IPS-20b (cell line): ENCODE data around the gene FASTK.

Source experiments
- H3K27ac ChIP-seq: one replicate; pipeline ENCODE4 v1.5.1; 2013; ENCODE audit warnings: low read length
- H3K27me3 ChIP-seq: 2 replicates; pipeline ENCODE4 v1.6.1; 2013; ENCODE audit warnings: mild to moderate bottlenecking, low read length, inconsistent platforms; ENCODE audit not compliant: insufficient read depth
- H3K36me3 ChIP-seq: 2 replicates; pipeline ENCODE4 v1.6.1; 2013; ENCODE audit warnings: low read depth, mild to moderate bottlenecking, inconsistent platforms, low read length, moderate library complexity; ENCODE audit not compliant: insufficient read depth
- H3K4me1 ChIP-seq: 2 replicates; pipeline ENCODE4 v1.6.1; 2013; ENCODE audit warnings: mild to moderate bottlenecking, control low read depth, inconsistent platforms, low read length, moderate library complexity; ENCODE audit not compliant: insufficient read depth
- H3K4me3 ChIP-seq: 2 replicates; pipeline ENCODE4 v1.5.1; 2013; ENCODE audit warnings: mild to moderate bottlenecking, low read length, inconsistent platforms
- H3K9ac ChIP-seq: 2 replicates; pipeline ENCODE4 v1.6.1; 2013; ENCODE audit warnings: low read depth, mild to moderate bottlenecking, inconsistent platforms, low read length, moderate library complexity
- H3K9me3 ChIP-seq: 2 replicates; pipeline ENCODE4 v1.6.1; 2013; ENCODE audit warnings: mild to moderate bottlenecking, low read depth, low read length, inconsistent platforms; ENCODE audit not compliant: insufficient read depth

The FASTK gene

DNA sequence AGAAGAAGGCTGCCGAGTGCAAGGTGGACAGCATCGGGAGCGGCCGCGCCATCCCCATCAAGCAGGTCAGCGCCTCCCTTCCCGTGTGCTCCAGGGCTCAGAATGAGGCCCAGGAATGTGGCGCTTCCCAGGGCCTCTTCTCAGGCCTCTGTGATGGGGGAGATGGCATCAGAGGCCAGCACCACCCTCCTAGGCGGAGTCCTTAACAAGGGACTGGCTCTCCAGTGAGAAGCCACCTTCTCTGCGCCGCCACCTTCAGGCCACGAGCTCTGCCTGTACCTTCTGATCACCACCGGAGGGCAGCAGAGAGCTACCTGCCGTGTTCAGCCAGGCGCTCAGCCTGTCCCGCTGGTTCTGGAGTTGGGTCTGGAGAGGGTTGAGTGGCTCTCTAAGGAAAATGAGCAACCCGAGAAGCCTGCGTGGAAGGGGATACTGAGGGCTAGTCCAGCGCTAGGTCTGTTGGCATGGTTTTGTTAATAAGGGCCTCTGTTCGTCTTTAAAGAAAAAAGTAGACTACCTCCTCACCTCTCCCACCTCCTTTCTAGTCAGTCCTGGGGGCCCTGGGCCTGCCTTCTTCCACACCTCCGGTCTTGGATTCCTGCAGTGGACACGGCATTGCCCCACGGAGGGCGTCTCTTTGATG, 43.3 kb upstream of the FASTK start:
- Histone ChIP-seq H3K9me3 (no peaks in the 10 kb centered on the region), H3K9ac (no peak overlapping the region), H3K4me3 (no peak overlapping the region), H3K36me3 (peaks cover 31% of the 10 kb centered on the region; the same call in 1 of the 2 replicates), H3K27me3 (peaks cover 24% of the 10 kb centered on the region), H3K4me1 (peaks cover 10% of the 10 kb centered on the region), H3K27ac (no peak overlapping the region)

DNA sequence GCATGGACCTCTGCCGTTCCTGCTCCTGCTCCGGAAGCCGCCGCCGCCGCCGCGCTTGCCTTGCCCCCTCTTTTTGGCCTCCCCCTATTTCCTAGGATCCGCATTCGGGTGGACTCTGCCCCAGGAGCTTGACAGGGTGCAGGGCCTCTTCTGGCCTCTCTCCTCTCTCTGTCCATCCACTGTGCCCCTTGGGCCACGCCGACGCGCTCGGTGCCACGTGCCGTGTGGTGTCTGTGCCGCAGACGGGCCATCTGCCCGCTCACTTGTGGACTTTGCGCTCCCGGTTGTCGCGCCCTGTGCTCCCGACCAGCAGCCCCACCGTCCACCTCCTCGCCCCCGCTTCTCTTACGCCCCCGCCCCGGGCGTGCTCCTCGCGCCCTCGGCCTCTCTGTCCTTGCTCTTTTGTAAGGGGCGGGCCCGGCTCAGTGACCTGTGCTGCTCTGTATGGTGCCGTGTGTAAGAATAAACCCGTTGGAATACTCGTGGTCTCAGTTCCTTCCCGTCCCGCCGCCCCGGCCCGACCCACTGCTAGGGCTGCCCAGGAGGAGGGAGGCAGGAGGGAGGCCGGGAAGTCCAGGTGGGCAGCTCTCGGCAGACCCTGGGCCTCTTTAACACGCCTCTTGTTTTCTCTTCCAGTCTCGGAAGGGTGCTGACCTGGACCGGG, 42.7 kb upstream of the FASTK start:
- H3K4me3 ChIP-seq, result no peak overlapping the region
- H3K36me3 ChIP-seq, result peaks cover 31% of the 10 kb centered on the region; the same call in 1 of the 2 replicates
- no peak overlapping the region for H3K27ac ChIP-seq
- peaks cover 24% of the 10 kb centered on the region for H3K27me3 ChIP-seq
- no peaks in the 10 kb centered on the region for H3K9me3 ChIP-seq
- H3K4me1 ChIP-seq, result peaks cover 10% of the 10 kb centered on the region
- H3K9ac ChIP-seq, result no peak overlapping the region

- H3K27ac ChIP-seq, result no peak overlapping the region
- H3K27me3 ChIP-seq, result peaks cover 24% of the 10 kb centered on the region
- H3K4me1 ChIP-seq, result peaks cover 10% of the 10 kb centered on the region
- H3K9me3 ChIP-seq, result no peaks in the 10 kb centered on the region
- H3K36me3 ChIP-seq, result peaks cover 30% of the 10 kb centered on the region; the same call in 1 of the 2 replicates
- no peak overlapping the region for H3K4me3 ChIP-seq
- no peak overlapping the region for H3K9ac ChIP-seq
Measured at GRCh38 chr7:151122796-151123157, 42.2 kb upstream of the FASTK start.

DNA sequence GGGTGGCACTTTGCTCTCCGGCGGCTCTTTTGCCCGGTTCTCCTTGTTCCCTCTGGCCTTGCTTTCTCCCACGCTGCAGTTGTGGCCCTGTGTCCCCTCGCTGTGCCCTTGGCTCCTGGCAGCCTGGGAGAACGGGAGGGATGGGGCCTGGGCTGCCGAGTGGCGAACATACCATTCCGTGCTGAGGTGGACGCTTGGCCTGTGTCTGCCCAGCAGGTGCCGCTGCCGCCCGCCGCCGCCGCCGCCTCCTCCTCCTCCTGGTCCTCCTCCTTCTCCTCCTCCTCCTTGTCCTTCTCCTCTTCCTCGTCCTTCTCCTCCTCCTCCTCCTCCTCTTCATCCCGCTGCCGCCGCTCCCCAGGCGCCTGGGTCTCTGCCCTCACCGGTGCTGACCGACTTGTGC, 41.7 kb upstream of the FASTK start:
- Histone ChIP-seq H3K4me1 (peaks cover 10% of the 10 kb centered on the region), H3K4me3 (no peak overlapping the region), H3K9ac (no peak overlapping the region), H3K27me3 (peaks cover 19% of the 10 kb centered on the region), H3K9me3 (no peaks in the 10 kb centered on the region), H3K27ac (no peak overlapping the region), H3K36me3 (peaks cover 30% of the 10 kb centered on the region; the same call in 1 of the 2 replicates)

DNA sequence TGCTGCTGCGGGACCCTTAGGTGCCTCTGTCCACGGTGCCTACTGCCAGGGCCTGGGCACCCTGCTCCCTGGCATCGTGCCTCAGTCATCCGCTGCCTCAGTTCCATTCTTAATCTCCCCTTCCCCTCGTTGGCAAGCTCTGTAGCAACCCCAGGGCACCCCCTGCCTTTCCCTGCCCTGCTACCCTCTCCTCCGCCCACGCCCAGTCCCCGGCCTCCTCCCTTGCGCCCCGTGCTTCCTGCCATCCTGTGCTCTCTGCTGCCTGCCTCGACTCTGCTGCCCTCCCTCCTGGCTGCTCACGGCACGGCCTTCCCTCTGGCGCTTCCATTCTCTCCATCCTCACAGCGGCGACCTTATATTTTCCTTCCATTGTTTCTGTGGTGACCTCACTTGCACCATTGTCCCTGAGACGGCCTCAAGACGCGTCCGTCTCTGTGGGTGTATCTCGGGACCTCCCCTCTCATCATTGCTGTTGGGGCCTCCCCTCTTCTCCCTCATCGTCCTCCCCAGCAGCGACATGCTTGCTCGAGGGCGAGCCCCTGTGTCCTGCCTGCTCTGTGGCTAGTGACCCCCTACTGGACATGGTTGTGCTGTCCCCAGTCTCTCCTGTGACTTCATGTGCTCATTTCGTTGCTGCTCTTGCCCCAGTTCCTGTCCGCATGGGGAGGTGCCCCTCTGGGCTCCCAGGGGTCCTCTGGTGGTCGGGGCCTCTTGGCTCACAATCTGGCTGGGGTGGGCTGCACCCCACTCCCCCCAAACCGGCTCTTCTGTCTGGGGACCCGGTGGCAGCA, 41.0 kb upstream of the FASTK start:
- peaks cover 8% of the 10 kb centered on the region for H3K4me1 ChIP-seq
- no peak overlapping the region for H3K4me3 ChIP-seq

GRCh38 chr7:151120896-151121295, 40.3 kb upstream of the FASTK start:
- H3K36me3 ChIP-seq, result peaks cover 30% of the 10 kb centered on the region; the same call in 1 of the 2 replicates
- H3K9me3 ChIP-seq, result no peaks in the 10 kb centered on the region
- H3K27me3 ChIP-seq, result peaks cover 18% of the 10 kb centered on the region

More for the DNA sequence above, 41.0 kb upstream of the FASTK start:
- Histone ChIP-seq H3K27me3 (peaks cover 12% of the 10 kb centered on the region), H3K36me3 (peaks cover 30% of the 10 kb centered on the region; the same call in 1 of the 2 replicates), H3K27ac (no peak overlapping the region), H3K9ac (no peak overlapping the region), H3K9me3 (no peaks in the 10 kb centered on the region)

DNA sequence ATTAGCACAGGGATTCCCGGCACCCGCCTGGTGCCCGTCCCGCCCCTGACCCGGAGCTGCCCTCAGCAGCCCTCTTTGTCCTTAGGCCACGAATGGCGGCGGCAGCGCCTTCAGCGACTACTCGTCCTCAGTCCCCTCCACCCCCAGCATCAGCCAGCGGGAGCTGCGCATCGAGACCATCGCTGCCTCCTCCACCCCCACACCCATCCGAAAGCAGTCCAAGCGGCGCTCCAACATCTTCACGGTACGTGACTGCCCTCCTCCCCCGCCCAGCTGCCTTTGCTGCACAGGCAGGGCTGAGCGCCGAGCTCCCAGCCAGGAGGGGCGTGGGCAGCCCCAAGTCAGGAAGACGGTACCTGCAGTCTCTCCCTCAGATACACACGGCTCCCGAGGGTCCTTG, 39.3 kb upstream of the FASTK start:
- H3K9me3 ChIP-seq, result no peaks in the 10 kb centered on the region
- peaks cover 19% of the 10 kb centered on the region for H3K27me3 ChIP-seq
- peaks cover 30% of the 10 kb centered on the region; the same call in 1 of the 2 replicates for H3K36me3 ChIP-seq
- H3K4me3 ChIP-seq, result no peak overlapping the region
- no peak overlapping the region for H3K9ac ChIP-seq
- peaks cover 2% of the 10 kb centered on the region for H3K4me1 ChIP-seq
- no peak overlapping the region for H3K27ac ChIP-seq

More at GRCh38 chr7:151120896-151121295, 40.3 kb upstream of the FASTK start:
- H3K4me1 ChIP-seq, result peaks cover 6% of the 10 kb centered on the region
- no peak overlapping the region for H3K27ac ChIP-seq
- no peak overlapping the region for H3K9ac ChIP-seq
- no peak overlapping the region for H3K4me3 ChIP-seq

DNA sequence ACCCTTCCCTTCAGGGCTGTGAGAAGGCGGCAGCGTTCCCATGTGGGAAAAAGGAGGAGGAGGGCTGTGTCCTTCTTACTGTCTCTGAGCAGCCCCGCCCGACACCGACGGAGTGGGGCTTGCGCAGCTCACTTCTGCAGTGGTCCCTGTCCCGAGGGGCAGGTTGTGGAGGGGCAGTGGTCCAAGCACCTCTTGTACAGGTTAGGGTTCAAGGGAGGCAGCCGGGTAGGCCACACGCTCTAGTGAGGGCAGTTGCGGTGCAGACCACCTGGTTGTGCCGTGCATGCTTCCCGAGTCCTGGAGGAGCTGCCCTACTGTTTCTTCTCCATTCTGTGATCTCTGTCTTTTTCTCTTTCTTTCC, 38.4 kb upstream of the FASTK start:
- peaks cover 15% of the 10 kb centered on the region for H3K27me3 ChIP-seq
- no peak overlapping the region for H3K4me3 ChIP-seq
- peaks cover 3% of the 10 kb centered on the region; the same call in 1 of the 2 replicates for H3K4me1 ChIP-seq
- H3K9ac ChIP-seq, result no peak overlapping the region
- H3K27ac ChIP-seq, result no peak overlapping the region
- no peaks in the 10 kb centered on the region for H3K9me3 ChIP-seq
- peaks cover 30% of the 10 kb centered on the region; the same call in 1 of the 2 replicates for H3K36me3 ChIP-seq

DNA sequence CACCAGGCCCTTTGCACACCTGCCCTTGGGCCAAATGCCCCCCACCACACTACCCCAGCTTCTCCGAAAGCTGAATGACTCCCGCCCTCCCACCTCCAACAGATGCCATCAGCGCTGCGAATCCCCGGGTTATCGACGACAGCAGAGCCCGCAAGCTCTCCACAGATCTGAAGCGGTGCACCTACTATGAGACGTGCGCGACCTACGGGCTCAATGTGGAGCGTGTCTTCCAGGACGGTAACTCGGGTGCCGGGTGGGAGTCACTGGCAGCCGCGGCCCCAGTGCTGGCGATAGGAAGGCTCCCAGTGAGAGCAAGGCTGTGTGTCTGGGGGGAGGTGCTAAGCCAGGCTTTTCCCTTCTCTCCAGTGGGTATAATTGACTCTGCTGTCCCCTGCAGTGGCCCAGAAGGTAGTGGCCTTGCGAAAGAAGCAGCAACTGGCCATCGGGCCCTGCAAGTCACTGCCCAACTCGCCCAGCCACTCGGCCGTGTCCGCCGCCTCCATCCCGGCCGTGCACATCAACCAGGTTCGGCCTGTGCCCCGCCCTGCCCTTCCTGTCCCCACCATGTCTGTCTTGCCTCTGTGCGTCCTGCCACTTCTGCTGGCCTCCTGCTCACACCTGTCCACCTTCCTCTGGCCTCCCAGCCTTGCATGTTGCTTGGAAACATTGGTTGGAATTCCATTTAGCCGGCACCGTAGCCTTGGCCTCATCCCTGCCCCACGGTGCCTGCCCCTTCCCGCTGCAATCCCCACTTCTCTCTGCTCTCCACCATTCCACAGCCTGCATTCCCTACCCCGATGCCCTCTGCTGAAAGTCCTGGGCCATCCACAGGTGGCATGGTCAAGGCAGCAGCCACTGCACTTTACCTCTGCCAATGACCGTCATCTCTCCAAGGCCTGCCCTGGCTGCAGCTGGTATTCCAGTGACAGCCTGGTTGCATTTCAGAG, 37.8 kb upstream of the FASTK start:
- H3K4me1 ChIP-seq, result peaks cover 9% of the 10 kb centered on the region; the same call in 1 of the 2 replicates
- H3K4me3 ChIP-seq, result no peak overlapping the region
- no peaks in the 10 kb centered on the region for H3K9me3 ChIP-seq
- no peak overlapping the region for H3K27ac ChIP-seq
- H3K9ac ChIP-seq, result no peak overlapping the region
- H3K36me3 ChIP-seq, result peaks cover 30% of the 10 kb centered on the region; the same call in 1 of the 2 replicates
- H3K27me3 ChIP-seq, result peaks cover 22% of the 10 kb centered on the region

DNA sequence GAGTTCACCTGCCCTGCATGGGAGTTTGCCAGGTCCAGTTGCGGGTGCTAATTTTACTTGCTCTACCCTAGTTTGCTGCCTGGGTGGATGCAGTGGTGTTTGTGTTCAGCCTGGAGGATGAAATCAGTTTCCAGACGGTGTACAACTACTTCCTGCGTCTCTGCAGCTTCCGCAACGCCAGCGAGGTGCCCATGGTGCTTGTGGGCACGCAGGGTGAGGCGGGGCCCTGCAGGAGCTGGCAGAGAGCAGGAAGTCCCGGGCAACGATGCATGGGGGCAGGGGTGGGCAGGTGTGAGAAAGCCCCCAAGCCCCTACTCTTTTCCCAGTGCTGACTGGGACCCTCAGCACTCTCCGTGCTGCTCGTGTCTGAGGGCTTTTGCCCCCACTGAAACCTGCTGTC, 37.0 kb upstream of the FASTK start:
- no peak overlapping the region for H3K27ac ChIP-seq
- H3K4me1 ChIP-seq, result peaks cover 13% of the 10 kb centered on the region; the same call in 1 of the 2 replicates
- peaks cover 23% of the 10 kb centered on the region for H3K27me3 ChIP-seq
- H3K9me3 ChIP-seq, result no peaks in the 10 kb centered on the region
- peaks cover 30% of the 10 kb centered on the region; the same call in 1 of the 2 replicates for H3K36me3 ChIP-seq
- no peak overlapping the region for H3K9ac ChIP-seq
- H3K4me3 ChIP-seq, result no peak overlapping the region
